B cell (primary cell): ENCODE data around the gene AGBL4. TPM values are rescaled to one million over a fixed set of nuclear protein-coding genes. Genes with fewer than 3 reads are reported as not detected.

ENCODE experiments used
- ATAC-seq: fragments of 200-7000 bp; cut with Tn5 transposase; one replicate; pipeline ENCODE4 v1.10.0; 2021; ENCODE audit warnings: low read depth, mild to moderate bottlenecking, moderate number of reproducible peaks, moderate library complexity
- CTCF ChIA-PET: fragments of 350-600 bp; sonication (Branson Sonifier 250); formaldehyde crosslinking; loops from one replicate; lab custom pipeline; 2021; ENCODE audit warnings: antibody characterized with exemption, inconsistent platforms; lab: Charles Lee
- POLR2A ChIA-PET: fragments of 350-600 bp; sonication (Branson Sonifier 250); formaldehyde crosslinking; loops from one replicate; lab custom pipeline; 2021; ENCODE audit warnings: antibody characterized with exemption; lab: Charles Lee
- DNase-seq: peaks from one replicate; pipeline ENCODE4 v3.0.0; 2013
- H2AFZ ChIP-seq: 2 replicates; pipeline ENCODE4 v1.6.1; 2012; ENCODE audit warnings: mild to moderate bottlenecking, low read depth, low read length; ENCODE audit not compliant: insufficient read depth, poor library complexity, severe bottlenecking
- H3K27ac ChIP-seq, 2 donors: 1 replicate in 1 of 2; 2 replicates in 1 of 2; pipeline ENCODE4 v1.5.1; 2012 to 2013; ENCODE audit warnings: low read length in 2 of 2, mild to moderate bottlenecking in 2 of 2, moderate library complexity in 1 of 2
- H3K27me3 ChIP-seq, 4 experiments: fragments of 200-600 bp in 1 of 4; sonication (generic) in 1 of 4; replicated peaks in 1 of 4; 1 replicate in 2 of 4; 2 replicates in 2 of 4; pipeline versions ENCODE4 v1.6.1 to v1.7.0; 2013 to 2016; ENCODE audit warnings: low read length in 3 of 4, mild to moderate bottlenecking in 2 of 4, mixed read lengths in 1 of 4, moderate library complexity in 1 of 4; ENCODE audit not compliant: insufficient read depth in 4 of 4, control insufficient read depth in 3 of 4; ENCODE audit errors: control extremely low read depth in 1 of 4
- H3K36me3 ChIP-seq, 2 experiments: replicated peaks in 1 of 2; 1 replicate in 1 of 2; 2 replicates in 1 of 2; pipeline versions ENCODE4 v1.6.1 to v1.7.1; 2013; ENCODE audit warnings: low read length in 1 of 2; ENCODE audit not compliant: insufficient read depth in 2 of 2, control insufficient read depth in 1 of 2; ENCODE audit errors: control extremely low read depth in 1 of 2, extremely low read depth in 1 of 2
- H3K4me1 ChIP-seq, 2 donors: fragments of 200-600 bp in 1 of 2; sonication (generic) in 1 of 2; 1 replicate in 1 of 2; 2 replicates in 1 of 2; pipeline versions ENCODE4 v1.5.1 to v1.6.1; 2013 to 2017; ENCODE audit warnings: low read length in 2 of 2; ENCODE audit not compliant: control insufficient read depth in 2 of 2, insufficient read depth in 2 of 2
- H3K4me2 ChIP-seq: replicated peaks from 2 replicates; pipeline ENCODE3; 2012; ENCODE audit warnings: mild to moderate bottlenecking, low read depth, low read length; ENCODE audit not compliant: poor library complexity, severe bottlenecking
- H3K4me3 ChIP-seq, 5 experiments: fragments of 200-600 bp in 1 of 5; sonication (generic) in 1 of 5; 1 replicate in 3 of 5; 2 replicates in 2 of 5; pipeline versions ENCODE4 v1.5.1 to v1.7.0; 2011 to 2016; ENCODE audit warnings: low read length in 4 of 5, mild to moderate bottlenecking in 4 of 5, low read depth in 2 of 5, control low read depth in 1 of 5, moderate library complexity in 1 of 5; ENCODE audit not compliant: insufficient read depth in 1 of 5; ENCODE audit errors: control extremely low read depth in 1 of 5, extremely low read depth in 1 of 5
- H3K79me2 ChIP-seq: fragments of 200-600 bp; sonication (generic); one replicate; pipeline ENCODE4 v1.6.0; 2016; ENCODE audit warnings: low read length; ENCODE audit not compliant: control insufficient read depth, insufficient read depth
- H3K9ac ChIP-seq: fragments of 200-600 bp; sonication (generic); 2 replicates; pipeline ENCODE4 v1.6.1; 2017; ENCODE audit warnings: mild to moderate bottlenecking, low read length, moderate library complexity
- H3K9me3 ChIP-seq, 3 donors: one replicate each; pipeline versions ENCODE4 v1.6.1 to v1.7.1; 2013; ENCODE audit warnings: low read length in 2 of 3; ENCODE audit not compliant: control insufficient read depth in 2 of 3, insufficient read depth in 1 of 3; ENCODE audit errors: control extremely low read depth in 1 of 3
- H4K20me1 ChIP-seq: 2 replicates; pipeline ENCODE4 v1.6.0; 2012; ENCODE audit warnings: mild to moderate bottlenecking, low read length; ENCODE audit not compliant: insufficient read depth, control insufficient read depth, poor library complexity, severe bottlenecking
- H3K27ac Mint-ChIP-seq: one replicate; pipeline ENCODE4 v1.8.0; 2021; ENCODE audit warnings: mixed read lengths
- H3K27me3 Mint-ChIP-seq: one replicate; pipeline ENCODE4 v1.8.0; 2021; ENCODE audit warnings: mixed read lengths
- H3K4me1 Mint-ChIP-seq: one replicate; pipeline ENCODE4 v1.8.0; 2021; ENCODE audit warnings: mixed read lengths
- H3K4me3 Mint-ChIP-seq: one replicate; pipeline ENCODE4 v1.8.0; 2021; ENCODE audit warnings: mixed read lengths
- H3K9me3 Mint-ChIP-seq: one replicate; pipeline ENCODE4 v1.8.0; 2022; ENCODE audit warnings: mixed read lengths; ENCODE audit not compliant: insufficient read depth
- EZH2 ChIP-seq: IDR thresholded peaks from 2 replicates; pipeline ENCODE4 v1.6.1; 2012; ENCODE audit warnings: borderline replicate concordance, low read depth, mild to moderate bottlenecking, moderate library complexity, low read length; ENCODE audit not compliant: insufficient read depth, poor library complexity, severe bottlenecking
- WGBS: methylation state at CpG from one replicate; pipeline ENCODE4 v1.1.5; 2013; ENCODE audit warnings: missing lambda C conversion rate; ENCODE audit not compliant: insufficient coverage; 5-methylcytosine and 5-hydroxymethylcytosine counted together
- intact Hi-C: fragments of 100-400 bp; cut with micrococcal nuclease; formaldehyde crosslinking; loops from one replicate; pipeline ENCODE4 v1.10.0; 2022
- polyA plus RNA-seq: library from polyadenylated mRNA; depleted of rRNA; stranded (reverse); fragments of >200 nt; gene quantifications from 2 replicates; pipeline ENCODE4 v1.2.3, GENCODE V29; 2012
- total RNA-seq, 2 donors: library from RNA; stranded (reverse); fragments of 120-200 nt in 1 of 2; gene quantifications; 1 replicate in 1 of 2; 2 replicates in 1 of 2; pipeline versions ENCODE4 v1.2.3 to v1.2.4, GENCODE V29; 2013 to 2022
- TF ChIP-seq, protein P1 (sequence below): fragments of 200-600 bp; IDR thresholded peaks from one replicate; pipeline ENCODE4 v1.8.0; 2022; ENCODE audit warnings: antibody characterized with exemption, mild to moderate bottlenecking

Gene AGBL4
- total and polyA plus RNA-seq, 2 donors (not counting 1 experiment from before 2014, with no cell fraction given): 0.07 to 0.12 TPM

DNA sequence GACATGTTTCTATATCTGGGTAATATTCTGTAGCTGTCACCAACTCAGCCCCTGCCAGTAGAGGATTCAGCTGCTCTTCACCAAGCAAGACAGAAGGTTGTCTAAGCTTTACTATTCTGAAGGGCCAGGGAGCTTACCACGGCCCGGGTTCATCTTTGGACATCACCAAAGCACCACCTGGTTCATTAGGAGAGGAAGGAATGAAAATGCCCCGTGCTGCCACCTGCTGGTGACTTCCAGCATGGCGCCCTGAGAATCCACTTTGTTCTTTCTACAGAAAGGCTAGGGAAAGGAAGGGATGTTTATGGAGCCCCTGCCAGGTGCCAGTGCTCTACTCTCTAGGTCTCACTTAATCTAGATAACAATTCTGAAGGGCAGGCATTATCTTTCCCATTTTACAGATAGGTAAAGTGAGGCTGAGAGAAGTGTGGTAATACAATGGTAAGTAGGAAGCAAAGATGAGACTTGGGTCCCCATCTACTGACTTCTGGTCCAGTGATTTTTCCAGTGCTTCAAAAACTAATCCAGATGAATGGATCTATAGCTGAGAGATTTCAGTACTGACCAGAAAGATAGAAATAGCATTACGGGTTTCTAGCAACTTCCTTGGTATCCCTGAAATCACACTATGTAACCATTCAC is 1326.6 kb downstream of the AGBL4 start:
- H3K27me3 Mint-ChIP-seq: peaks cover 9% of the 10 kb centered on the region
- H3K4me2 ChIP-seq: no peak overlapping the region
- no peak overlapping the region for H3K27ac Mint-ChIP-seq
- ChIA-PET POLR2A (no interaction called here), CTCF (interaction anchor here (0.8 to 4.9 kb wide), 13 partner anchors 9 to 587 kb away, joined by 3 to 34 read pairs (median 6); no protein-coding TSS in a partner anchor)
- ATAC-seq (no peak), DNase-seq (peak; percentile 58)
- TF ChIP-seq, protein P1, sequence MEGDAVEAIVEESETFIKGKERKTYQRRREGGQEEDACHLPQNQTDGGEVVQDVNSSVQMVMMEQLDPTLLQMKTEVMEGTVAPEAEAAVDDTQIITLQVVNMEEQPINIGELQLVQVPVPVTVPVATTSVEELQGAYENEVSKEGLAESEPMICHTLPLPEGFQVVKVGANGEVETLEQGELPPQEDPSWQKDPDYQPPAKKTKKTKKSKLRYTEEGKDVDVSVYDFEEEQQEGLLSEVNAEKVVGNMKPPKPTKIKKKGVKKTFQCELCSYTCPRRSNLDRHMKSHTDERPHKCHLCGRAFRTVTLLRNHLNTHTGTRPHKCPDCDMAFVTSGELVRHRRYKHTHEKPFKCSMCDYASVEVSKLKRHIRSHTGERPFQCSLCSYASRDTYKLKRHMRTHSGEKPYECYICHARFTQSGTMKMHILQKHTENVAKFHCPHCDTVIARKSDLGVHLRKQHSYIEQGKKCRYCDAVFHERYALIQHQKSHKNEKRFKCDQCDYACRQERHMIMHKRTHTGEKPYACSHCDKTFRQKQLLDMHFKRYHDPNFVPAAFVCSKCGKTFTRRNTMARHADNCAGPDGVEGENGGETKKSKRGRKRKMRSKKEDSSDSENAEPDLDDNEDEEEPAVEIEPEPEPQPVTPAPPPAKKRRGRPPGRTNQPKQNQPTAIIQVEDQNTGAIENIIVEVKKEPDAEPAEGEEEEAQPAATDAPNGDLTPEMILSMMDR: peak; percentile 97
- TF ChIP-seq EZH2: no peak
- no peaks in the 10 kb centered on the region for H3K4me1 ChIP-seq
- H3K27ac ChIP-seq: no peak overlapping the region
- WGBS: 0% methylated on average over 1 of the region's 5 CpGs
- H3K36me3 ChIP-seq: no peaks in the 10 kb centered on the region
- no peaks in the 10 kb centered on the region for H3K9me3 ChIP-seq
- no peak overlapping the region for H2AFZ ChIP-seq
- H3K27me3 ChIP-seq: peaks cover 0 to 6% (median 0%) of the 10 kb centered on the region in 4 experiments
- intact Hi-C loops: loop anchor here (1.0 kb wide), 1 partner anchor 120 kb away; no protein-coding TSS in a partner anchor
- H3K9ac ChIP-seq: no peak overlapping the region
- H4K20me1 ChIP-seq: no peaks in the 10 kb centered on the region
- no peak overlapping the region for H3K4me3 ChIP-seq
- H3K79me2 ChIP-seq: no peaks in the 10 kb centered on the region
- no peaks in the 10 kb centered on the region for H3K9me3 Mint-ChIP-seq
- H3K4me3 Mint-ChIP-seq: no peak overlapping the region
- no peaks in the 10 kb centered on the region for H3K4me1 Mint-ChIP-seq

DNA sequence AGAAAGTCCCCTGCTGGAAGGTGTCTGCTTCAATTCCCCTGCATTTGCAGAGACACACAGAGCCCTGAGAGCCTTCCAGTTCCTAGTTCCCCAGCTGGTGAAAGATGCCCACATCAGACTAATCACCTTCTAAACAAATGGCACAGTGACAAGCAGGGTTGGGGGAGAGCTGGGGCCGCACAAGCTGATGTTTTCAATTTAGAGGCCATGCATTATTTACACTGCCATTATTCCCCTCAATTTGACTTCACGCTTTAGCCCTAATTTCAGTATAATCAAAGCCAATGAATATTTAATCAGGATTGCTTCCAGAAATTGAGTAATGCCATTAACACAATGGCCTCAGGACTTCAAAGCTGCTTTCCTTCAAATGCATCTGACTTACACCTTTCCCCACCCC is 1328.6 kb downstream of the AGBL4 start:
- DNase-seq: no peak

More for the DNA sequence above, 1328.6 kb downstream of the AGBL4 start:
- H3K4me1 ChIP-seq: no peaks in the 10 kb centered on the region
- Mint-ChIP-seq H3K27ac (no peak overlapping the region), H3K4me1 (no peaks in the 10 kb centered on the region), H3K27me3 (peaks cover 14% of the 10 kb centered on the region), H3K9me3 (no peaks in the 10 kb centered on the region), H3K4me3 (no peak overlapping the region)
- 100% methylated on average over 2 of the region's 2 CpGs for WGBS
- H3K36me3 ChIP-seq: no peaks in the 10 kb centered on the region
- TF ChIP-seq, protein P1: no peak
- TF ChIP-seq EZH2: no peak
- no peak overlapping the region for H2AFZ ChIP-seq
- no peak overlapping the region for H3K4me2 ChIP-seq
- H3K4me3 ChIP-seq: no peak overlapping the region
- ChIA-PET CTCF (interaction anchor here (1.2 to 4.9 kb wide), 5 partner anchors 9 to 122 kb away, joined by 3 to 34 read pairs (median 6); no protein-coding TSS in a partner anchor), POLR2A (no interaction called here)
- no peaks in the 10 kb centered on the region for H3K9me3 ChIP-seq
- no peak overlapping the region for H3K9ac ChIP-seq
- intact Hi-C loops: no loop called here
- H3K27ac ChIP-seq: no peak overlapping the region
- ATAC-seq: no peak
- H3K27me3 ChIP-seq: no peaks in the 10 kb centered on the region
- H3K79me2 ChIP-seq: no peaks in the 10 kb centered on the region
- no peaks in the 10 kb centered on the region for H4K20me1 ChIP-seq
